Measurements from ENCODE around the gene LPGAT1. TPM values are rescaled to one million over a fixed set of nuclear protein-coding genes. Genes with fewer than 3 reads are reported as not detected.

Gene LPGAT1
- total and polyA plus RNA-seq, 2 experiments from 2014 or later = 18.5 to 22.9 TPM

DNA sequence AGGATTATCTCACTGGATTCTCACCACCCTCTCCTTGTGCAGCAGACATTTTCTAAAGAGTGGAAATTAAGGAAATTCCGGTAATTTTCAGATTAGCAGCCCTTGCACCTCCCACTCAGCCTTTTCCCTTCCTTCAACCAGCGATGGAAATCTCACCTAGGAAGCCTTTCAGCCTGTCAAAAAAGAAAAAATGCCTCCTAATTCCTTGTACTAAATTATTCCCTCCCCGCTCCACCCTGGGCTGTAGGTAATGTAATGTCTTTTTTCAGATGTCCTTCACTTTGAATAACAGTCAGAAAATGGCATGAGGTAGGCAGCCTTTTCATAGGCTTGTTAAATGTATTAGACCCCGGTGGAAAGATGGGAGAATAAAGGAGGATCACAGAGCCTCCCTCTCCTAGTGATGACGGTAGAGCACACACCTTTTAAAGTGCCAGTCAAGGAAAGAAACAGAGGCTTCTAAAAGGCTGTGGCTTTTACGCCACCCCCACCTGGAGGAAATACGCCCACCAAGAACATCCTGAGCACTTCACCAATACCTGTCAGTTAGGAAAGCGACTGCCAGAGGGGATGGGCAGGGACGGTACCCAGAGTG lies 92.4 kb downstream of the LPGAT1 start:
- Histone ChIP-seq H3K4me1 (ENCODE audit: low read depth) (peaks cover 3% of the 10 kb centered on the region), H3K36me3 (no peaks in the 10 kb centered on the region), H3K27ac (no peak overlapping the region), H3K4me3 (no peak overlapping the region), H3K9me3 (ENCODE audit: low read depth) (no peaks in the 10 kb centered on the region), H3K27me3 (no peaks in the 10 kb centered on the region)
- TF ChIP-seq, protein P1, sequence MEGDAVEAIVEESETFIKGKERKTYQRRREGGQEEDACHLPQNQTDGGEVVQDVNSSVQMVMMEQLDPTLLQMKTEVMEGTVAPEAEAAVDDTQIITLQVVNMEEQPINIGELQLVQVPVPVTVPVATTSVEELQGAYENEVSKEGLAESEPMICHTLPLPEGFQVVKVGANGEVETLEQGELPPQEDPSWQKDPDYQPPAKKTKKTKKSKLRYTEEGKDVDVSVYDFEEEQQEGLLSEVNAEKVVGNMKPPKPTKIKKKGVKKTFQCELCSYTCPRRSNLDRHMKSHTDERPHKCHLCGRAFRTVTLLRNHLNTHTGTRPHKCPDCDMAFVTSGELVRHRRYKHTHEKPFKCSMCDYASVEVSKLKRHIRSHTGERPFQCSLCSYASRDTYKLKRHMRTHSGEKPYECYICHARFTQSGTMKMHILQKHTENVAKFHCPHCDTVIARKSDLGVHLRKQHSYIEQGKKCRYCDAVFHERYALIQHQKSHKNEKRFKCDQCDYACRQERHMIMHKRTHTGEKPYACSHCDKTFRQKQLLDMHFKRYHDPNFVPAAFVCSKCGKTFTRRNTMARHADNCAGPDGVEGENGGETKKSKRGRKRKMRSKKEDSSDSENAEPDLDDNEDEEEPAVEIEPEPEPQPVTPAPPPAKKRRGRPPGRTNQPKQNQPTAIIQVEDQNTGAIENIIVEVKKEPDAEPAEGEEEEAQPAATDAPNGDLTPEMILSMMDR (IDR thresholded peaks at IDR 0.05; ENCODE audit: low read depth, low read length) = no peak
- no peak for DNase-seq (ENCODE audit: low read depth in 1 of 2, low spot score in 1 of 2)

DNA sequence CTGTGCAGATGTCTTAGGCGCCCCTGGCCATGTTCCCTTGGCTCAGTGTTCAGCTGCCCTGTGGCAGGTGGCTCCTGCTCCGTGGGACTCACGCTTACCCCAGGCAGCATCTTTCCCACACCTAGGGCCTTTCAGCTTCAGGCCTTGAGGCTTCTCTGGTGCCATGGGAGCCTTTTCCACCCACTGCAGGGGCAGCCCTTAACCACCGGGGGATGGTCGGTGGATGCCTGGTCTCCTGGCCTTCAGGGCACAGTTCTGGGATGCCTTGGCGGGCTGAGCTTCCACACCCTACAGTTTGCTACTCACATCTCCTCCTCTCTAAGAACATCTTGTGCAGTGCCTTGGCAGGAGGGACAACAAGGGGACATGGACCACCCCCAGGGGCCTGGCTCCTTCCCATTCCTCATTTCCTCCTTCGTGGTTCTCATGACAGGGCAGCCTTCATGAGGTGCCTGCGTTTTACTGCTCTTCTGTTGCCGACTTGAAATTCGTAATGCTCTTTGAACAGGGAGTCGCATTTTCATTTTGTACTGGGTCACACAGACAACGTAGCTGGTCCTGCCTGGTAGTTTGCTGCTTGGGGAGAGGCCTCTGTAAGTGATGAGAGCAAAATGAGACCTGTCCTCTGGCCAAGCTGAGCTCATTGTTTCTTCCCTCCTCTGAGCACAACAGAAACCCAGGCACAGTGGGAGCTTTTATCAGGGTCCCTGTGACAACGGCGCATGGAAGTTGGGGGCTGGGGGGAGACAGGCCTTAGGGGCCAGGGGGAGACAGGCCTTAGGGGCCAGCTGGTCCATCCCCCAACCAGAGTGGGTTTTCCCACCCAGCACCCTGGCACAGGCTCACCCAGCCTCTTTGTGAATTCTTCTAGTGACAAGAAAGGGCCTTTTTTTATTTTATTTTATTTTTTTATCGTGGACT lies 93.2 kb downstream of the LPGAT1 start:
- DNase-seq (ENCODE audit: low read depth in 1 of 2, low spot score in 1 of 2) = no peak
- TF ChIP-seq, protein P1 (IDR thresholded peaks at IDR 0.05; ENCODE audit: low read depth, low read length) = no peak
- no peaks in the 10 kb centered on the region for H3K9me3 ChIP-seq (ENCODE audit: low read depth)
- peaks cover 3% of the 10 kb centered on the region for H3K4me1 ChIP-seq (ENCODE audit: low read depth)
- H3K27me3 ChIP-seq = no peaks in the 10 kb centered on the region
- H3K36me3 ChIP-seq = no peaks in the 10 kb centered on the region
- H3K4me3 ChIP-seq = no peak overlapping the region
- no peak overlapping the region for H3K27ac ChIP-seq

DNA sequence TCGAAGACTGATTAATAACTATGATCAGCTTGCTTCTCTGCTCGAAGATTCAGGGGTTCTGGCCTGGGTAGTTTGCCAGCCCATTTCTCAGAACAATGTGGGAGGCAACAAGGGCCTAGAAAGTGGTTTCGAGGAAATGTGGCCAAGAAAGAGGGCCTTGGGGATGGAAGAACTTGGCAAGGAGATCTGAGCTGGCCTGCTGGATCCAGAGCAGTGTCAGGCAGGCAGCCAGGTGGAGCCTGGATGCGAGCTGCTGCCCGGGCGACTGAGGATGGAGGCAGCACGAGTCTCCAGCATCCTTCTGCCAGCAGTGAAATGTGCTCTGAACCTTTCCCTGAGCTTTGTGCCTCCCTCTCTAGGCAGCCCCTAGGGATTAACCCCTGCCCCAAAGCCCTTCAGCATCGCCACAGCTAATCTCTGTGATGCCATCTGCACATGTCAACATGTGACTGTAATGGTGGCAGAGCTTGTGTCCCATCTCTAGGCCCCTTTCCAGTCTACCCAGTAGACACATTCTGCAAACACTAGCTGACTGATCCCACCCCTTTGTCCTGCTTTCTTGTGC lies 94.1 kb downstream of the LPGAT1 start:
- H3K4me3 ChIP-seq = no peak overlapping the region
- H3K27ac ChIP-seq = no peak overlapping the region
- peaks cover 3% of the 10 kb centered on the region for H3K4me1 ChIP-seq (ENCODE audit: low read depth)
- no peaks in the 10 kb centered on the region for H3K9me3 ChIP-seq (ENCODE audit: low read depth)
- DNase-seq (ENCODE audit: low read depth in 1 of 2, low spot score in 1 of 2) = peak in 1 of 2 donors; percentile 45
- no peaks in the 10 kb centered on the region for H3K27me3 ChIP-seq
- no peaks in the 10 kb centered on the region for H3K36me3 ChIP-seq
- TF ChIP-seq, protein P1 (IDR thresholded peaks at IDR 0.05; ENCODE audit: low read depth, low read length) = no peak

DNA sequence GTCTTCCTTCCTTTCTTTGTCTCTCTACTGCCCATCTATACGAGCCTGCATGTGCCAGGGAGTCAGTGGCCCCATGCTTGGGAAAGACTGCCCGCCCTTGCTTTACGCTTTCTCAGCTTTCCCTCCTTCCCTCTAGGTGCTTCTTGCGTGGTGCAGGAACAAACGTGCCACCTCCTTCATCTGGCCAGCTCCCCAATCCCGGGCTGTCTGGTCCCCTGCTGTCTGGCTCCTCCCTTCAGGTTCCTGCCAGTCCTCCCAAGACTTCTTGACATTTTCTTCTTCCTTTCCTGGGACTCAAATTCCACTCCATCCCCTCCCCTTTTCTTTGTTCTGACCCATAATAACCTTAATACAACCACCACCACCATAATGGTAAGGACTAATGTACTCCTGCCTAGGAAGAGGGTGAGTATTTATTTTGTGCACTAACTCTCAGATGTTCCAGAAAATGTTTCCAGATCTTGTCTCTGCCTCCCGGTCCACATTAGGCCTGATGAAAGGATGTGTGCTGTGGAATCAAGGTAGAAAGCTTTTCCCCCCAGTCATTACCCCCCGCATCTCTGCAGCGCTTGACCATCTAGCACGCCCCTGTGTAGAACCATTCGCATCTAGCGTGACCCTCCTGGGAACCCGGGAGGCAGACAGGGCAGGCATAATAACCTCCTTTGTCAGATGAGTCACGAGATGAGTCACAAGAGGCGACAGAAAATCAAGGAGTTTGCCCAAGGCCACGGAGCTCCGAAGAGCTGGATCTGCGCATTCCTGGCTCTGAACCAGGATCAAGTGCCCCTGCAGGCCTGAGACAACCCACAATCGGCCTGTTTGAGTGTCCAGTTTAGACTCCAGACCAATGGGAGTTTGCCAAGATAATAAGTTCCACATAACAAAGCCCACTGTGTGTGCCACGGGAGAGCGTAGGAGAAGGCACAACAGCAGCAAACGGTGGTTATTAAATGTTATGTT lies 95.1 kb downstream of the LPGAT1 start:
- H3K27ac ChIP-seq = no peak overlapping the region
- H3K9me3 ChIP-seq (ENCODE audit: low read depth) = no peaks in the 10 kb centered on the region
- TF ChIP-seq, protein P1 (IDR thresholded peaks at IDR 0.05; ENCODE audit: low read depth, low read length) = no peak
- H3K36me3 ChIP-seq = no peaks in the 10 kb centered on the region
- no peaks in the 10 kb centered on the region for H3K27me3 ChIP-seq
- H3K4me3 ChIP-seq = no peak overlapping the region
- H3K4me1 ChIP-seq (ENCODE audit: low read depth) = peaks cover 3% of the 10 kb centered on the region
- peak in 1 of 2 donors; percentile 84 for DNase-seq (ENCODE audit: low read depth in 1 of 2, low spot score in 1 of 2)

DNA sequence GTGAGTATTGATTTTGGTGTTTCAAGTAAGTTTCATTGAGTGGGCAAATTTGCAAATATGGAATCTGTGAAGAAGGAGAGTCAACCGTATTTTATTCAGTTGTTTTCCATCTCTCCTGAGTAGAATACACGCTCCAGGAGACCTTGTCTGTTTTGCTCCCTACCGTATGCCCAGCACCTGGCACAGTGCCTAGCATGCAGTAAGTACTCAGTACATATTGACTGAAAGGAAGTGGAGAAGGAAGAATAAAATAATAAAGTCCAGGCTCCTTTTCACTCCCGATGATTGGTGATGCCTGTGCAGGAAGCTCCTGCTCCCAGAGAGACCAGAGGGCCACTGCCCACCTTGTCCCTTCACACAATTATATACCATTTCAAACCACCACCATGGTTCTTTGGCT lies 95.8 kb downstream of the LPGAT1 start:
- DNase-seq (ENCODE audit: low read depth in 1 of 2, low spot score in 1 of 2) = no peak
- Histone ChIP-seq H3K27me3 (no peaks in the 10 kb centered on the region), H3K9me3 (ENCODE audit: low read depth) (no peaks in the 10 kb centered on the region), H3K4me3 (no peak overlapping the region), H3K27ac (no peak overlapping the region), H3K36me3 (no peaks in the 10 kb centered on the region), H3K4me1 (ENCODE audit: low read depth) (peaks cover 3% of the 10 kb centered on the region)
- TF ChIP-seq, protein P1 (IDR thresholded peaks at IDR 0.05; ENCODE audit: low read depth, low read length) = no peak

All from cardiac muscle cell (in vitro differentiated cells and primary cell).